ENCODE data around the gene DNAJC16. TPM values are rescaled to one million over a fixed set of nuclear protein-coding genes. Genes with fewer than 3 reads are reported as not detected.

DNAJC16 gene
- polyA plus RNA-seq, 1 donor (not counting 4 experiments of a cell fraction or from before 2014, with no cell fraction given) = 13.7 TPM

DNA sequence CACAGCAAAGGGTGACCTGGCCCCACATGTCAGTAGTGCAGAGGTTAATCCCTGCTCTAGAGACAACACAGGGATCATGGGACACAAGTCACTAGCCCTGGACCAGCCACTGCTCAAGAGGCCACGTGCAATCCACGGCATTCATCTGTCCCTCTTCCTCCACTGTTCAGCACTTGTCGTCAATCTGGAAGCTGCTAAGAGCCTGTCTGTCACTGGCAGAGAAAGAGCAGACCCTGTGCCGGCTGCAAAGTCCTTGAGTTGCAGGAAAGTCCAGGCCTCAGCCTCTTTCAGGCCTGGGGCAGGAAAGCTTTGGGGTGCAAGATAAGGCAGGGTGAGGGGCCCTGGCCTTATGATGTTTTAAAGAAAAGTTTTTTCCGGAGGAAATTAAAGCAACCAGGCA, 34.1 kb upstream of the DNAJC16 start:
- H3K79me2 ChIP-seq (ENCODE audit: control insufficient read depth, insufficient read depth, low read length) = no peaks in the 10 kb centered on the region
- no peaks in the 10 kb centered on the region for H3K9me3 ChIP-seq (ENCODE audit: control insufficient read depth, low read depth, low read length)
- no peak overlapping the region for H3K27ac ChIP-seq (ENCODE audit: control insufficient read depth, insufficient read depth, low read length)
- dilution Hi-C loops (cut with MboI; ENCODE audit: extremely low pct_ligation_motif_present, low sequenced_read_pairs) = no loop called here
- no peaks in the 10 kb centered on the region for H3K4me1 ChIP-seq (ENCODE audit: control insufficient read depth, extremely low read depth, insufficient read depth, low read length)
- TF ChIP-seq EZH2 (IDR thresholded peaks at IDR 0.05; ENCODE audit: low read length) = no peak
- TF ChIP-seq, protein P1, sequence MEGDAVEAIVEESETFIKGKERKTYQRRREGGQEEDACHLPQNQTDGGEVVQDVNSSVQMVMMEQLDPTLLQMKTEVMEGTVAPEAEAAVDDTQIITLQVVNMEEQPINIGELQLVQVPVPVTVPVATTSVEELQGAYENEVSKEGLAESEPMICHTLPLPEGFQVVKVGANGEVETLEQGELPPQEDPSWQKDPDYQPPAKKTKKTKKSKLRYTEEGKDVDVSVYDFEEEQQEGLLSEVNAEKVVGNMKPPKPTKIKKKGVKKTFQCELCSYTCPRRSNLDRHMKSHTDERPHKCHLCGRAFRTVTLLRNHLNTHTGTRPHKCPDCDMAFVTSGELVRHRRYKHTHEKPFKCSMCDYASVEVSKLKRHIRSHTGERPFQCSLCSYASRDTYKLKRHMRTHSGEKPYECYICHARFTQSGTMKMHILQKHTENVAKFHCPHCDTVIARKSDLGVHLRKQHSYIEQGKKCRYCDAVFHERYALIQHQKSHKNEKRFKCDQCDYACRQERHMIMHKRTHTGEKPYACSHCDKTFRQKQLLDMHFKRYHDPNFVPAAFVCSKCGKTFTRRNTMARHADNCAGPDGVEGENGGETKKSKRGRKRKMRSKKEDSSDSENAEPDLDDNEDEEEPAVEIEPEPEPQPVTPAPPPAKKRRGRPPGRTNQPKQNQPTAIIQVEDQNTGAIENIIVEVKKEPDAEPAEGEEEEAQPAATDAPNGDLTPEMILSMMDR (optimal IDR thresholded peaks at IDR 0.05 in 1 of 3, IDR thresholded peaks at IDR 0.05 in 1 of 3, conservative IDR thresholded peaks at IDR 0.05 in 1 of 3; ENCODE audit: extremely low read depth in 1 of 3, insufficient read depth in 2 of 3, low read length in 3 of 3) = no peak
- H3K4me2 ChIP-seq (ENCODE audit: control insufficient read depth, extremely low read depth, insufficient read depth, low read depth, low read length) = no peak overlapping the region
- no peak overlapping the region for H3K4me3 ChIP-seq (ENCODE audit: control insufficient read depth in 2 of 3, extremely low read depth in 1 of 3, insufficient read depth in 2 of 3, low read depth in 1 of 3, low read length in 3 of 3)
- H3K9me1 ChIP-seq (ENCODE audit: control insufficient read depth, extremely low read depth, insufficient read depth, low read length) = no peaks in the 10 kb centered on the region
- no peak for DNase-seq (ENCODE audit: low read depth, low spot score)
- no peaks in the 10 kb centered on the region for H4K20me1 ChIP-seq (ENCODE audit: control insufficient read depth, extremely low read depth, insufficient read depth, low read length)
- no peaks in the 10 kb centered on the region for H3K36me3 ChIP-seq (ENCODE audit: control insufficient read depth in 2 of 2, extremely low read depth in 1 of 2, insufficient read depth in 2 of 2, low read length in 2 of 2)
- no peak for FAIRE-seq
- H3K27me3 ChIP-seq (ENCODE audit: control insufficient read depth, extremely low read depth, insufficient read depth, low read length) = no peaks in the 10 kb centered on the region
- H2AFZ ChIP-seq (ENCODE audit: control insufficient read depth, low read length) = no peak overlapping the region
- H3K9ac ChIP-seq (ENCODE audit: control insufficient read depth, extremely low read depth, insufficient read depth, low read length) = no peak overlapping the region

DNA sequence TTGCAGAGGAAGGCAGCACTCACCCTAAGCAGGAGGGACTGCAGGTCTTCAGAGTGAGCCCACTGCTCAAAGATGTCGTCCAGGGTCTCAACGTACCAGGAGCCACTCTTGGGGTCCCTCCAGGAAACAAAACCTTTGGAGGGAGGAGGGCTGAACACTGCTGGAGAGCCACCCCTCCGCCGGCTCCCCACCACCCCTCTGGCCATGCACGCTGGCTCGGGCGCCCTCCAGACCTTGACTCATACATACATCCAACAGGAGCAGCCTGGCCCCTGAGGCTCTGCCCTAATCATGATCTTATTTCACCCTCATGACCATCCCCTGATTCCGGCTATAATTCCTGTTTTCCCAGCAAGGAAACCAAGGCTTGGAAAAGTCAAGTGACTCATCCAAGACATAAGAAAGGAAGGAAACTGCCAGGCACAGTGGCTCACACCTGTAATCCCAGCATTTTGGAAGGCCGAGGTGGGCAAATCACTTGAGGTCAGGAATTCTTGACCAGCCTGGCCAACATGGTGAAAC, 32.7 kb upstream of the DNAJC16 start:
- Histone ChIP-seq H2AFZ (ENCODE audit: control insufficient read depth, low read length) (no peak overlapping the region), H3K27ac (ENCODE audit: control insufficient read depth, insufficient read depth, low read length) (no peak overlapping the region), H4K20me1 (ENCODE audit: control insufficient read depth, extremely low read depth, insufficient read depth, low read length) (no peaks in the 10 kb centered on the region), H3K27me3 (ENCODE audit: control insufficient read depth, extremely low read depth, insufficient read depth, low read length) (no peaks in the 10 kb centered on the region), H3K9me3 (ENCODE audit: control insufficient read depth, low read depth, low read length) (no peaks in the 10 kb centered on the region), H3K9me1 (ENCODE audit: control insufficient read depth, extremely low read depth, insufficient read depth, low read length) (no peaks in the 10 kb centered on the region), H3K36me3 (ENCODE audit: control insufficient read depth in 2 of 2, extremely low read depth in 1 of 2, insufficient read depth in 2 of 2, low read length in 2 of 2) (no peaks in the 10 kb centered on the region), H3K79me2 (ENCODE audit: control insufficient read depth, insufficient read depth, low read length) (no peaks in the 10 kb centered on the region), H3K4me1 (ENCODE audit: control insufficient read depth, extremely low read depth, insufficient read depth, low read length) (no peaks in the 10 kb centered on the region), H3K9ac (ENCODE audit: control insufficient read depth, extremely low read depth, insufficient read depth, low read length) (no peak overlapping the region), H3K4me2 (ENCODE audit: control insufficient read depth, extremely low read depth, insufficient read depth, low read depth, low read length) (no peak overlapping the region), H3K4me3 (ENCODE audit: control insufficient read depth in 2 of 3, extremely low read depth in 1 of 3, insufficient read depth in 2 of 3, low read depth in 1 of 3, low read length in 3 of 3) (no peak overlapping the region)
- TF ChIP-seq, protein P1 (optimal IDR thresholded peaks at IDR 0.05 in 1 of 3, IDR thresholded peaks at IDR 0.05 in 1 of 3, conservative IDR thresholded peaks at IDR 0.05 in 1 of 3; ENCODE audit: extremely low read depth in 1 of 3, insufficient read depth in 2 of 3, low read length in 3 of 3) = no peak
- no peak for TF ChIP-seq EZH2 (IDR thresholded peaks at IDR 0.05; ENCODE audit: low read length)
- FAIRE-seq (no peak), DNase-seq (ENCODE audit: low read depth, low spot score) (no peak)
- dilution Hi-C loops (cut with MboI; ENCODE audit: extremely low pct_ligation_motif_present, low sequenced_read_pairs) = no loop called here

Data from keratinocyte (primary cell).